Measurements from ENCODE around the gene OCIAD1. TPM values are rescaled to one million over a fixed set of nuclear protein-coding genes. Genes with fewer than 3 reads are reported as not detected.
"Not testable (repeated sequence)": the region's sequence is repeated elsewhere in the genome, so short reads cannot be mapped to it uniquely, and the experiment has no call there.

The OCIAD1 gene
- polyA plus RNA-seq, 2 donors, result 74.7 to 102 TPM

DNA sequence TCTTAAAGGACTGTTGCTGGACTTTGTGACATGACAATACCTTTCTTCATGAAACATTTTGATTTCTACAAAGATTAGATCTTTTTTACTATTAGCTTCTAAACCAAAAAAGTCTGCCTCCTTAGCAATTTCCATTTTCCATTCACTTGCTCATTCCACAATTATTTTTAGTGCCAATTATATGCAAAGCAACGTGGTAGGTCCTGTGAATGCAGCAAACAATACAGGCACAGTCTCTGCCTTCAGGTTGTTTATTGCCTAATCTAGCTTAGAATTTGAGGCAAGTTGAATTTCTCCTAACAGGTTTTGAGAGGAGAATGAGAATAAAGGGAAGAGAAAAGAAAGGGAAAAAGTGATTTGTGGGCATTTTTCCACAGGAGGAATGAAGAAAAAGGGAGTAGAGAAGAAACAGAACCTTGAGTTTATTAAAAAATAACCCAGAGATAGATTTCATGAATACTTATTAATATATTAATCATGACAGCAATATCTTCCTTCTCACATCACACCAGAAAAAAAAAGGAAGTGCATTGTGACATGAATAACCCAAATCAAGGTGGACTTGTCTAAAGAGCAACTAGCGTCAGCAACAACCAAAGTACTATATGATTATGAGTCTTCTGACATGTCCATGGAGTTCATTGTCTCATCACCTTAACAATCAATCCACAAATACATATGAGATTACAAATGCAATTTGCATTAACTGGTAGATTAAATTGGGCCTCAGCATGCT lies 34.5 kb upstream of the OCIAD1 start:
- H3K4me3 ChIP-seq (ENCODE audit: low read depth in 1 of 2, low read length in 2 of 2), result no peak overlapping the region
- no peak overlapping the region for H3K27ac ChIP-seq (ENCODE audit: low read depth in 2 of 2, low read length in 1 of 2)
- no peaks in the 10 kb centered on the region for H3K9me3 ChIP-seq (ENCODE audit: control insufficient read depth in 2 of 2, insufficient read depth in 1 of 2, low read depth in 1 of 2, low read length in 1 of 2)
- no peaks in the 10 kb centered on the region for H3K27me3 ChIP-seq (ENCODE audit: control insufficient read depth in 1 of 2, insufficient read depth in 2 of 2, low read length in 2 of 2)
- no peaks in the 10 kb centered on the region for H3K4me1 ChIP-seq (ENCODE audit: control insufficient read depth in 2 of 2, insufficient read depth in 2 of 2, low read length in 1 of 2)
- 71 to 83% methylated on average over 2 of the region's 2 CpGs for WGBS, 2 donors
- H3K36me3 ChIP-seq (ENCODE audit: control insufficient read depth in 2 of 2, insufficient read depth in 2 of 2, low read length in 1 of 2), result no peaks in the 10 kb centered on the region

DNA sequence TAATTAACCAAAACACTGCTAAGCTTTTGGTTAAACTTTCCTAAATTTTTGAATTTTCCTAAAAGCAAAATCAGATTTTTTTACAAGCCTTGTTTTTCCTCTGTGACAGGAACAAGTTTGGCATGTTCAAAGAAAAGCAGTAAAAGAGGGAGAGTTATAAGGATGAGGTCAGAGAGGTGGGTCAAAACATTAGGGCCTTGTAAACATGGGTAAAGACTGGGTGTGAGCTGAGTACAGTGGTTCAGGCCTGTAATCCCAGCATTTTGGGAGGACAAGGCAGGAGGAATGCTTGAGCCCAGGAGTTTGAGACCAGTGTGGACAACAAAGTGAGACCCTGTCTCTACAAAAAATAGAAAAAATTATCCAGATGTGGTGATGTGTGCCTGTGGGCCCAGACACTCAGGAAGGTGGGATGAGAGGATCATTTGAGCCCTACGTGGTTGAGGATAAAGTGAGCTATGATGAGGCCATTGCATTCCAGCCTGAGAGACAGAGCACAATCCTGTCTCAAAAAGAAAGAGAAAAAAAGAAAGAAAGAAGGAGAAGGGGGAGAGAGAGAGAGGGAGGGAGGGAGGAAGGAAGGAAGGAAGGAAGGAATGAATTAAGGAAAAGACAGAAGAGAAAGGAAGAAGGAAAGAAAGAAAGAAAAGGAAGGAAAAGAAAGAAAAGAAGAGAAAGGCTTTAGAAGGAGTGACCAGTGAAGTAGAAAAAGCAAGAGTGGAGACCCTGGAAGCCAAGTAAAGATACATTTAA lies 33.8 kb upstream of the OCIAD1 start:
- no peaks in the 10 kb centered on the region for H3K4me1 ChIP-seq (ENCODE audit: control insufficient read depth in 2 of 2, insufficient read depth in 2 of 2, low read length in 1 of 2)

GRCh38 chr4:48798117-48798516 lies 32.8 kb upstream of the OCIAD1 start:
- H3K27ac ChIP-seq (ENCODE audit: low read depth in 2 of 2, low read length in 1 of 2), result no peak overlapping the region
- no peaks in the 10 kb centered on the region for H3K36me3 ChIP-seq (ENCODE audit: control insufficient read depth in 2 of 2, insufficient read depth in 2 of 2, low read length in 1 of 2)
- H3K9me3 ChIP-seq (ENCODE audit: control insufficient read depth in 2 of 2, insufficient read depth in 1 of 2, low read depth in 1 of 2, low read length in 1 of 2), result no peaks in the 10 kb centered on the region
- WGBS, 2 donors, result 87 to 89% methylated on average over 2 of the region's 2 CpGs
- H3K4me1 ChIP-seq (ENCODE audit: control insufficient read depth in 2 of 2, insufficient read depth in 2 of 2, low read length in 1 of 2), result no peaks in the 10 kb centered on the region
- no peak overlapping the region for H3K4me3 ChIP-seq (ENCODE audit: low read depth in 1 of 2, low read length in 2 of 2)
- no peaks in the 10 kb centered on the region for H3K27me3 ChIP-seq (ENCODE audit: control insufficient read depth in 1 of 2, insufficient read depth in 2 of 2, low read length in 2 of 2)

More for the DNA sequence above, 33.8 kb upstream of the OCIAD1 start:
- no peaks in the 10 kb centered on the region for H3K27me3 ChIP-seq (ENCODE audit: control insufficient read depth in 1 of 2, insufficient read depth in 2 of 2, low read length in 2 of 2)
- H3K27ac ChIP-seq (ENCODE audit: low read depth in 2 of 2, low read length in 1 of 2), result no peak overlapping the region
- no peak overlapping the region for H3K4me3 ChIP-seq (ENCODE audit: low read depth in 1 of 2, low read length in 2 of 2)
- H3K9me3 ChIP-seq (ENCODE audit: control insufficient read depth in 2 of 2, insufficient read depth in 1 of 2, low read depth in 1 of 2, low read length in 1 of 2), result no peaks in the 10 kb centered on the region
- H3K36me3 ChIP-seq (ENCODE audit: control insufficient read depth in 2 of 2, insufficient read depth in 2 of 2, low read length in 1 of 2), result no peaks in the 10 kb centered on the region
- WGBS, 2 donors, result 84 to 85% methylated on average over 1 of the region's 1 CpG

DNA sequence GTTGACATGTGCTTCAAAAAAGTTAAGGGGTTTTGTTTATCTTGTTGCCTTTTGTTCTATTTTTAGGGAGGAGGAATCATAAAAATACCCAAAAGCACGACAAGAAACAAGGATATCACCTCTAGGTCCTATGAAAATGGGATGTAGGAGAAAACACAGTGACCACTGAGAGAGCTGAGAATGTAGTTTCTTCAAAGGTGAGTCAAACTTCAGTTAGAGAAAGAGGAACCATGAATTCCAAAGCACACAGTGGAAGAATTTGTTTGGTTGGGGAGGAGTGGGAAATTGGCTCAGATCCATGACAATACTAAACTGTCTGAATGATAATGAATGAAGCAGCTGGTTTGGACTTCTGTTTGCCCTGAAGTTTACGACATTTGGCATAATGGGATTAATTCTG lies 31.7 kb upstream of the OCIAD1 start:
- H3K27ac ChIP-seq (ENCODE audit: low read depth in 2 of 2, low read length in 1 of 2), result no peak overlapping the region
- 54 to 70% methylated on average over 2 of the region's 2 CpGs for WGBS, 2 donors
- no peaks in the 10 kb centered on the region for H3K4me1 ChIP-seq (ENCODE audit: control insufficient read depth in 2 of 2, insufficient read depth in 2 of 2, low read length in 1 of 2)
- H3K9me3 ChIP-seq (ENCODE audit: control insufficient read depth in 2 of 2, insufficient read depth in 1 of 2, low read depth in 1 of 2, low read length in 1 of 2), result no peaks in the 10 kb centered on the region
- no peaks in the 10 kb centered on the region for H3K36me3 ChIP-seq (ENCODE audit: control insufficient read depth in 2 of 2, insufficient read depth in 2 of 2, low read length in 1 of 2)
- no peak overlapping the region for H3K4me3 ChIP-seq (ENCODE audit: low read depth in 1 of 2, low read length in 2 of 2)
- no peaks in the 10 kb centered on the region for H3K27me3 ChIP-seq (ENCODE audit: control insufficient read depth in 1 of 2, insufficient read depth in 2 of 2, low read length in 2 of 2)

DNA sequence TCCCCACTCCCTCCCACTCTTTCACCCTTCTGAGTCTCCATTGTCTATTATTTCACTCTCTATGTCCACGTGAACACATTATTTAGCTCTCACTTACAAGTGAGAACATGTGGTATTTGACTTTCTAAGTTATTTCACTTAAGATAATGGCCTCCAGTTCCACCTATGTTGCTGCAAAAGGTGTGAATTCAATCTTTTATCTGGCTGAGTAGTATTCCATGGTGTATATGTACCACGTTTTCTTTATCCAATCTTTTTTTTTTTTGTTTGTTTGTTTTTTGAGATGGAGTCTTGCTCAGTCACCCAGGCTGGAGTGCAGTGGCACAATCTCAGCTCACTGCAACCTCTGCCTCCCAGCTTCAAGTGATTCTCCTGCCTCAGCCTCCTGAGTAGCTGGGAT lies 30.7 kb upstream of the OCIAD1 start:
- not testable (repeated sequence) for H3K4me1 ChIP-seq (ENCODE audit: control insufficient read depth in 2 of 2, insufficient read depth in 2 of 2, low read length in 1 of 2); H3K27me3 ChIP-seq (ENCODE audit: control insufficient read depth in 1 of 2, insufficient read depth in 2 of 2, low read length in 2 of 2)
- WGBS, 2 donors, result 73 to 80% methylated on average over 2 of the region's 2 CpGs

GRCh38 chr4:48801016-48801715 lies 29.7 kb upstream of the OCIAD1 start:
- H3K4me3 ChIP-seq (ENCODE audit: low read depth in 1 of 2, low read length in 2 of 2), result no peak overlapping the region
- H3K27ac ChIP-seq (ENCODE audit: low read depth in 2 of 2, low read length in 1 of 2), result no peak overlapping the region
- WGBS, 2 donors, result 40 to 42% methylated on average over 3 of the region's 3 CpGs
- H3K9me3 ChIP-seq (ENCODE audit: control insufficient read depth in 2 of 2, insufficient read depth in 1 of 2, low read depth in 1 of 2, low read length in 1 of 2), result no peaks in the 10 kb centered on the region
- H3K36me3 ChIP-seq (ENCODE audit: control insufficient read depth in 2 of 2, insufficient read depth in 2 of 2, low read length in 1 of 2), result no peaks in the 10 kb centered on the region
- H3K27me3 ChIP-seq (ENCODE audit: control insufficient read depth in 1 of 2, insufficient read depth in 2 of 2, low read length in 2 of 2), result no peaks in the 10 kb centered on the region
- no peaks in the 10 kb centered on the region for H3K4me1 ChIP-seq (ENCODE audit: control insufficient read depth in 2 of 2, insufficient read depth in 2 of 2, low read length in 1 of 2)

More for the DNA sequence above, 30.7 kb upstream of the OCIAD1 start:
- H3K9me3 ChIP-seq (ENCODE audit: control insufficient read depth in 2 of 2, insufficient read depth in 1 of 2, low read depth in 1 of 2, low read length in 1 of 2); H3K4me3 ChIP-seq (ENCODE audit: low read depth in 1 of 2, low read length in 2 of 2); H3K27ac ChIP-seq (ENCODE audit: low read depth in 2 of 2, low read length in 1 of 2); H3K36me3 ChIP-seq (ENCODE audit: control insufficient read depth in 2 of 2, insufficient read depth in 2 of 2, low read length in 1 of 2): not testable (repeated sequence)

- no peaks in the 10 kb centered on the region for H3K9me3 ChIP-seq (ENCODE audit: control insufficient read depth in 2 of 2, insufficient read depth in 1 of 2, low read depth in 1 of 2, low read length in 1 of 2)
- WGBS, 2 donors, result 80 to 86% methylated on average over 8 of the region's 8 CpGs
- no peaks in the 10 kb centered on the region for H3K27me3 ChIP-seq (ENCODE audit: control insufficient read depth in 1 of 2, insufficient read depth in 2 of 2, low read length in 2 of 2)
- no peaks in the 10 kb centered on the region for H3K36me3 ChIP-seq (ENCODE audit: control insufficient read depth in 2 of 2, insufficient read depth in 2 of 2, low read length in 1 of 2)
- H3K4me3 ChIP-seq (ENCODE audit: low read depth in 1 of 2, low read length in 2 of 2), result no peak overlapping the region
- no peaks in the 10 kb centered on the region for H3K4me1 ChIP-seq (ENCODE audit: control insufficient read depth in 2 of 2, insufficient read depth in 2 of 2, low read length in 1 of 2)
- no peak overlapping the region for H3K27ac ChIP-seq (ENCODE audit: low read depth in 2 of 2, low read length in 1 of 2)
These were observed 26.1 kb upstream of the OCIAD1 start for GRCh38 chr4:48804584-48805301.

DNA sequence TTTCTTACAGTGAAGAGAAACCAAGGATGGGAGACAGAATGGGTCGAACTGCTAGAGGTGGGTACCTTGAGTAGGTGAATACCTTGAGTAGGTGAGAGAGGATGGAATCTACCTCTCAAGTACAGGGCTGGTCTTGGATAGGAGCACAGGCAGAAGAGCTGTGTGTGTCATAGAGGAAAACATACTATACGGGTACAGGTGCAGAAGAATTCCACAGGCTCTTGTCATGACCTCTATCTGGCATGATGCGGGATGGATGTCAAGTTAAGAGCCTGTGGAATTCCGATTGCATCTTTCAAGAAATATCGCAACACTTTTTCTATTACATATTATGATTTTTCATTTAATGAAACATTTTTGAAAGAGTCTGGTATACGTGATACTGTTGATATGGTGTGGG lies 18.0 kb upstream of the OCIAD1 start:
- H3K9me3 ChIP-seq (ENCODE audit: control insufficient read depth in 2 of 2, insufficient read depth in 1 of 2, low read depth in 1 of 2, low read length in 1 of 2), result no peaks in the 10 kb centered on the region
- H3K4me3 ChIP-seq (ENCODE audit: low read depth in 1 of 2, low read length in 2 of 2), result no peak overlapping the region
- H3K36me3 ChIP-seq (ENCODE audit: control insufficient read depth in 2 of 2, insufficient read depth in 2 of 2, low read length in 1 of 2), result no peaks in the 10 kb centered on the region
- H3K4me1 ChIP-seq (ENCODE audit: control insufficient read depth in 2 of 2, insufficient read depth in 2 of 2, low read length in 1 of 2), result no peaks in the 10 kb centered on the region
- H3K27ac ChIP-seq (ENCODE audit: low read depth in 2 of 2, low read length in 1 of 2), result no peak overlapping the region
- no peaks in the 10 kb centered on the region for H3K27me3 ChIP-seq (ENCODE audit: control insufficient read depth in 1 of 2, insufficient read depth in 2 of 2, low read length in 2 of 2)
- WGBS, 2 donors, result 78 to 79% methylated on average over 6 of the region's 6 CpGs

- Histone ChIP-seq H3K9me3 (ENCODE audit: control insufficient read depth in 2 of 2, insufficient read depth in 1 of 2, low read depth in 1 of 2, low read length in 1 of 2) (no peaks in the 10 kb centered on the region), H3K27me3 (ENCODE audit: control insufficient read depth in 1 of 2, insufficient read depth in 2 of 2, low read length in 2 of 2) (no peaks in the 10 kb centered on the region), H3K4me3 (ENCODE audit: low read depth in 1 of 2, low read length in 2 of 2) (no peak overlapping the region), H3K27ac (ENCODE audit: low read depth in 2 of 2, low read length in 1 of 2) (no peak overlapping the region), H3K4me1 (ENCODE audit: control insufficient read depth in 2 of 2, insufficient read depth in 2 of 2, low read length in 1 of 2) (no peaks in the 10 kb centered on the region), H3K36me3 (ENCODE audit: control insufficient read depth in 2 of 2, insufficient read depth in 2 of 2, low read length in 1 of 2) (no peaks in the 10 kb centered on the region)
- 70 to 81% methylated on average over 1 of the region's 1 CpG for WGBS, 2 donors
These were observed 16.9 kb upstream of the OCIAD1 start for GRCh38 chr4:48813964-48814363.

All from esophagus (tissue), 2 donors.